Gastroesophageal sphincter (tissue), 3 donors: ENCODE data around the gene MAN1C1.

Experiments used
- POLR2A ChIP-seq, 2 donors: fragments of 450-650 bp; IDR thresholded peaks; one replicate each; pipeline ENCODE4 v1.6.1; 2017; ENCODE audit warnings: antibody characterized with exemption in 2 of 2, mild to moderate bottlenecking in 2 of 2, moderate library complexity in 1 of 2
- TF ChIP-seq, protein P1 (sequence below), 4 experiments: fragments of 200-600 bp in 2 of 4; fragments of 450-650 bp in 2 of 4; sonication (generic) in 1 of 4; IDR thresholded peaks; one replicate each; pipeline ENCODE4 v1.5.1; 2017 to 2019; ENCODE audit warnings: antibody characterized with exemption in 4 of 4, mild to moderate bottlenecking in 2 of 4, moderate library complexity in 2 of 4

DNA sequence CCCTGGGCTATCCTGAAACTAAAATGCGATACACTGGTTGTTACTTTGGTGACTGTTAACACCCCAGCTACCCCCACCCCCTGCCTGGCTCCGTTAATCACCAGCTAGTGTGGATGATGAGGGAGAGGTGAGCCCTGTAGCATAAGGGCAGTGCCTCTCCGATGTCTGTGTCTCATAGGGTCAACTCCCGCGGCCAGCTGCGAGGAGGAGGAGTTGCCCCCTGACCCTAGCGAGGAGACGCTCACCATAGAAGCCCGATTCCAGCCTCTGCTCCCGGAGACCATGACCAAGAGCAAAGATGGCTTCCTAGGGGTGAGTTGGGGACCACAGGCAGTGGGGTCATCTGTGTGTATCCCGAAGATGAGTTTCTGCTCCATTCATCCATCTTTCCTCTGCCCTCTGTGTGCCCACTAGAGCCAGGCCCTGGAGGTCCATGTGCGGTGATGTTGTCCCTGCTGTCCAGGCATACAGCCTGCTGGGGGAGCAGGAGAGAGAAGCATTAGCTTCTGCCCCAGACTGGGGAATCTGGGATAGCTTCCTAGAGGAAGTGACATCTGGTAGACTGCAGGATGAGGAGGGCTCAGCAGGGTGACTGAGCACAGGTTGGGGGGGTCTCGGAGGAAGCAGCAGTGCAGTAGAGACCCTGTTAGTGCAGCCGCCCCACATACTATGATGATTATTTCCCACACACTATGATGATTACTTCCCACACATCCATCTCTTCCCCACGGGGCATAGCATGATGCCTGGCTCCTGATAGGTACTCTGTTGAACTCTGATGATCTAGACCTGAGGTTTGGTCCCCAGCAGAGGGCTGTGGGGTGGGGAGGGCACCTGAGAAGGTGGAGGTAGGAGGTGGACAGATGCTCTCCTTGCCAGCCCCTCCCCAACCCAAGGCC is 188.6 kb downstream of the MAN1C1 start:
- TF ChIP-seq, protein P1, sequence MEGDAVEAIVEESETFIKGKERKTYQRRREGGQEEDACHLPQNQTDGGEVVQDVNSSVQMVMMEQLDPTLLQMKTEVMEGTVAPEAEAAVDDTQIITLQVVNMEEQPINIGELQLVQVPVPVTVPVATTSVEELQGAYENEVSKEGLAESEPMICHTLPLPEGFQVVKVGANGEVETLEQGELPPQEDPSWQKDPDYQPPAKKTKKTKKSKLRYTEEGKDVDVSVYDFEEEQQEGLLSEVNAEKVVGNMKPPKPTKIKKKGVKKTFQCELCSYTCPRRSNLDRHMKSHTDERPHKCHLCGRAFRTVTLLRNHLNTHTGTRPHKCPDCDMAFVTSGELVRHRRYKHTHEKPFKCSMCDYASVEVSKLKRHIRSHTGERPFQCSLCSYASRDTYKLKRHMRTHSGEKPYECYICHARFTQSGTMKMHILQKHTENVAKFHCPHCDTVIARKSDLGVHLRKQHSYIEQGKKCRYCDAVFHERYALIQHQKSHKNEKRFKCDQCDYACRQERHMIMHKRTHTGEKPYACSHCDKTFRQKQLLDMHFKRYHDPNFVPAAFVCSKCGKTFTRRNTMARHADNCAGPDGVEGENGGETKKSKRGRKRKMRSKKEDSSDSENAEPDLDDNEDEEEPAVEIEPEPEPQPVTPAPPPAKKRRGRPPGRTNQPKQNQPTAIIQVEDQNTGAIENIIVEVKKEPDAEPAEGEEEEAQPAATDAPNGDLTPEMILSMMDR (IDR thresholded peaks at IDR 0.05): no peak
- TF ChIP-seq POLR2A (IDR thresholded peaks at IDR 0.05): no peak
